SK-N-SH treated with all-trans-retinoic acid at 6 μM for 48 hours (cell line): ENCODE results near the gene HSPG2.

Experiments used
- ARNTL ChIP-seq: fragments of 450-650 bp; formaldehyde crosslinking; IDR thresholded peaks from 2 replicates; pipeline ENCODE4 v1.5.0; 2020; ENCODE audit warnings: low read depth, mild to moderate bottlenecking, moderate library complexity, borderline replicate concordance
- BACH2 ChIP-seq: fragments of 250-450 bp; sonication (Bioruptor Pico); IDR thresholded peaks from 2 replicates; pipeline ENCODE4 v1.9.0; 2021; ENCODE audit warnings: mild to moderate bottlenecking, borderline replicate concordance
- CSDC2 ChIP-seq: fragments of 250-450 bp; sonication (Bioruptor Pico); IDR thresholded peaks from 2 replicates; pipeline ENCODE4 v1.5.0; 2020; ENCODE audit warnings: mild to moderate bottlenecking, moderate library complexity
- GLIS3 ChIP-seq: fragments of 250-450 bp; sonication (Bioruptor Pico); IDR thresholded peaks from 2 replicates; pipeline ENCODE4 v1.5.0; 2020; ENCODE audit warnings: mild to moderate bottlenecking, moderate library complexity
- ISL1 ChIP-seq: fragments of 250-450 bp; sonication (Bioruptor Pico); IDR thresholded peaks from 2 replicates; pipeline ENCODE4 v2.1.2; 2022; ENCODE audit warnings: mild to moderate bottlenecking, moderate library complexity
- OSR1 ChIP-seq: fragments of 250-450 bp; sonication (Bioruptor Pico); IDR thresholded peaks from 2 replicates; pipeline ENCODE4 v1.8.0; 2022; ENCODE audit warnings: moderate library complexity, mild to moderate bottlenecking, inconsistent platforms
- PATZ1 ChIP-seq: fragments of 250-450 bp; sonication (Bioruptor Pico); IDR thresholded peaks from 2 replicates; pipeline ENCODE4 v1.8.0; 2020; ENCODE audit warnings: mild to moderate bottlenecking, moderate library complexity, borderline replicate concordance
- POU6F1 ChIP-seq: fragments of 250-450 bp; sonication (Bioruptor Pico); IDR thresholded peaks from 2 replicates; pipeline ENCODE4 v1.8.0; 2021; ENCODE audit warnings: low read depth, mild to moderate bottlenecking, moderate library complexity, borderline replicate concordance
- PPARA ChIP-seq: fragments of 250-450 bp; sonication (Bioruptor Pico); IDR thresholded peaks from 2 replicates; pipeline ENCODE4 v1.5.0; 2020; ENCODE audit warnings: mild to moderate bottlenecking, borderline replicate concordance
- RARB ChIP-seq: fragments of 250-450 bp; sonication (Bioruptor Pico); IDR thresholded peaks from 2 replicates; pipeline ENCODE4 v1.8.0; 2021; ENCODE audit warnings: mild to moderate bottlenecking, moderate library complexity
- SNAI2 ChIP-seq: fragments of 250-450 bp; sonication (Bioruptor Pico); IDR thresholded peaks from 2 replicates; pipeline ENCODE4 v1.5.0; 2020; ENCODE audit warnings: mild to moderate bottlenecking, moderate library complexity
- TCF4 ChIP-seq: fragments of 250-450 bp; sonication (Bioruptor Pico); IDR thresholded peaks from 2 replicates; pipeline ENCODE4 v1.8.0; 2021; ENCODE audit warnings: mild to moderate bottlenecking, moderate library complexity, borderline replicate concordance
- TSHZ2 ChIP-seq: fragments of 250-450 bp; sonication (Bioruptor Pico); IDR thresholded peaks from 2 replicates; pipeline ENCODE4 v1.5.0; 2020; ENCODE audit warnings: mild to moderate bottlenecking, moderate library complexity
- ZFP30 ChIP-seq: fragments of 450-650 bp; formaldehyde crosslinking; IDR thresholded peaks from 2 replicates; pipeline ENCODE4 v1.5.0; 2022; ENCODE audit warnings: mild to moderate bottlenecking, moderate library complexity

GRCh38 chr1:21882721-21883415, 54.2 kb downstream of the HSPG2 start:
- TF ChIP-seq TCF4 (no peak), ARNTL (CRISPR knock-in tag) (no peak), PPARA (CRISPR knock-in tag) (no peak), SNAI2 (no peak), RARB (no peak), OSR1 (no peak), PATZ1 (CRISPR knock-in tag) (no peak), TSHZ2 (CRISPR knock-in tag) (no peak), CSDC2 (CRISPR knock-in tag) (no peak), POU6F1 (CRISPR knock-in tag) (no peak), BACH2 (no peak), ZFP30 (CRISPR knock-in tag) (no peak), ISL1 (CRISPR knock-in tag) (no peak), GLIS3 (no peak)
